Fibroblast of pulmonary artery (primary cell): ENCODE measurements around the gene GRK2.

Source experiments
- DNase-seq: peaks from one replicate; pipeline ENCODE4 v3.0.0-alpha.2; 2010; ENCODE audit warnings: low read depth
- H3K4me3 ChIP-seq: replicated peaks from 2 replicates; pipeline ENCODE4 v1.5.1; 2011; ENCODE audit warnings: low read depth, mild to moderate bottlenecking, control low read depth, low read length, moderate library complexity
- CTCF ChIP-seq: IDR thresholded peaks from 2 replicates; pipeline ENCODE4 v1.5.1; 2011; ENCODE audit warnings: mild to moderate bottlenecking, control low read depth, low read length, inconsistent platforms; ENCODE audit errors: missing control alignments

Gene GRK2

GRCh38 chr11:67261946-67262681 is 4.2 kb upstream of the GRK2 start:
- no peak for TF ChIP-seq CTCF
- DNase-seq, result no peak
- no peak overlapping the region for H3K4me3 ChIP-seq

GRCh38 chr11:67262731-67263675 is 3.3 kb upstream of the GRK2 start:
- DNase-seq, result peak; percentile 82
- H3K4me3 ChIP-seq, result no peak overlapping the region
- TF ChIP-seq CTCF, result peak; percentile 86

GRCh38 chr11:67264260-67264659 is 2.0 kb upstream of the GRK2 start:
- TF ChIP-seq CTCF, result no peak
- no peak overlapping the region for H3K4me3 ChIP-seq
- DNase-seq, result no peak

- no peak for TF ChIP-seq CTCF
- no peak for DNase-seq
- H3K4me3 ChIP-seq, result no peak overlapping the region
These were observed 1.2 kb upstream of the GRK2 start for GRCh38 chr11:67264877-67265632.

GRCh38 chr11:67265633-67266448 is 432 bp upstream of the GRK2 start:
- DNase-seq, result peak; percentile 62
- peak; percentile 30 for TF ChIP-seq CTCF
- H3K4me3 ChIP-seq, result peak overlapping the region; percentile 28
